ENCODE results near the gene COPB2.

Gene COPB2

DNA sequence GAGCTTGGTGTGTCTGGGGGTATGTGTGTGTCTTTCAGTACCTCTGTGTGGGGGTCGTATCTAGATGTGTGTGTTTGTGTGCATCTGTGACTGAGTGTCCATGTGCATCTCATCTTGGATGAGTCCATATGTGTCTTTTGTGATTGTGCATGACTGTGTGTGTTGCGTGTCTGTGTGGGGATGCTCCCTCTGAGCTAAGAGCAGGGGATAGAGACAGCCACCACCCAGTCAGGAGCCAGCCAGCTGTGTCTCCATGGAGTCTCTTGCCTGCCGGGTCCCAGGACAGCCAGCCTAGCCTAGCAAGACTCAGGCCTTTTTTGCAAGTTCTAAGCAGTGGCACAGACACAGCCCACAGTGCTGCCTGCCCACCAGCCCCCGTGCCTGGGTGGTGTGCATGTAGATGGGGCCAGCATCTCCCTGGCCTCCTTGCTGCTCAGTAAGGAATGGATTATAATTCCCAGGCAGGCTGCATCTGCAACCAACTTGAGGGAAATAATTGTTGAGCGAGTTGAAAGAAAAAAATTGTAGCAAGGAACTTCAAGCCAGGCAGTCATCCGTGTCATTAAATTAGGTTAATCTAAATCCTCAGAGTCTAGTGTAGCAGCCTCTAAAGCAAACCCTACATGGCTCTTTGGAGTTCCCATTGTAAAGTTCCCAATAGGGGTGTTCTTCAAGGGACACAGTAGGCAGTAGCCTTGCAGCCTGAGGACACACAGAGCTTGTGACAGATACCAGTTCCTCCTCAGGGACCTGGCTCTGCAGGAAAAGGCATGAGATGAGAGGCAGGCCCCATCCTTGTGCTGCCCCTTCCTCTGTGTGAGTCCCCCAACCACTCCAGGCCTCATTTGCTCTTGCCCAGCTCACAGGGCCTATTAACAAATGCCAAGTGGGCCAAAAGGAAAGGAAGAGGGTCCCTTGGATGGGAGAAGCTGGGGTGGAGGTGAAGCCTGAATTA, 81.6 kb downstream of the COPB2 start:
- ATAC-seq: no peak

More for the DNA sequence above, 81.6 kb downstream of the COPB2 start:
- DNase-seq: no peak
